Upper lobe of left lung (tissue), 4 donors: ENCODE results near the gene TMEM271.

Source experiments
- EP300 ChIP-seq, 4 donors: sonication (generic); formaldehyde crosslinking; IDR thresholded peaks; one replicate each; pipeline ENCODE4 v1.5.1; 2017; ENCODE audit warnings: antibody characterized with exemption in 4 of 4, control low read depth in 2 of 4
- TF ChIP-seq, protein P1 (sequence below), 6 experiments: fragments of 450-650 bp in 4 of 6; fragments of 200-600 bp in 2 of 6; sonication (generic) in 2 of 6; IDR thresholded peaks; one replicate each; pipeline ENCODE4 v1.5.1; 2016 to 2019; ENCODE audit warnings: antibody characterized with exemption in 6 of 6

GRCh38 chr4:600166-600565 is 24.1 kb upstream of the TMEM271 start:
- TF ChIP-seq, protein P1, sequence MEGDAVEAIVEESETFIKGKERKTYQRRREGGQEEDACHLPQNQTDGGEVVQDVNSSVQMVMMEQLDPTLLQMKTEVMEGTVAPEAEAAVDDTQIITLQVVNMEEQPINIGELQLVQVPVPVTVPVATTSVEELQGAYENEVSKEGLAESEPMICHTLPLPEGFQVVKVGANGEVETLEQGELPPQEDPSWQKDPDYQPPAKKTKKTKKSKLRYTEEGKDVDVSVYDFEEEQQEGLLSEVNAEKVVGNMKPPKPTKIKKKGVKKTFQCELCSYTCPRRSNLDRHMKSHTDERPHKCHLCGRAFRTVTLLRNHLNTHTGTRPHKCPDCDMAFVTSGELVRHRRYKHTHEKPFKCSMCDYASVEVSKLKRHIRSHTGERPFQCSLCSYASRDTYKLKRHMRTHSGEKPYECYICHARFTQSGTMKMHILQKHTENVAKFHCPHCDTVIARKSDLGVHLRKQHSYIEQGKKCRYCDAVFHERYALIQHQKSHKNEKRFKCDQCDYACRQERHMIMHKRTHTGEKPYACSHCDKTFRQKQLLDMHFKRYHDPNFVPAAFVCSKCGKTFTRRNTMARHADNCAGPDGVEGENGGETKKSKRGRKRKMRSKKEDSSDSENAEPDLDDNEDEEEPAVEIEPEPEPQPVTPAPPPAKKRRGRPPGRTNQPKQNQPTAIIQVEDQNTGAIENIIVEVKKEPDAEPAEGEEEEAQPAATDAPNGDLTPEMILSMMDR (IDR thresholded peaks at IDR 0.05) = no peak
- TF ChIP-seq EP300 (IDR thresholded peaks at IDR 0.05) = no peak
